K562 (cell line): ENCODE results near the gene TBL2. TPM values are rescaled to one million over a fixed set of nuclear protein-coding genes. Genes with fewer than 3 reads are reported as not detected.
"Not testable (repeated sequence)": the region's sequence is repeated elsewhere in the genome, so short reads cannot be mapped to it uniquely, and the experiment has no call there.

Experiments
- ATAC-seq: fragments of 200-7000 bp; cut with Tn5 transposase; 3 replicates; pipeline ENCODE4 v1.9.1; 2020; ENCODE audit warnings: moderate library complexity
- BruUV-seq: library from RNA; stranded (reverse); fragments of 400-500 nt; replicated peaks from 2 replicates; lab custom pipeline; 2021; lab: Mats Ljungman, UMichigan
- CTCF ChIA-PET: fragments of 300-600 bp; formaldehyde crosslinking; extraction: SDS; loops from one replicate; lab custom pipeline; 2021; ENCODE audit warnings: low intra/inter-chr PET ratio; lab: Yijun Ruan, JAX
- POLR2A ChIA-PET: fragments of 300-600, 350-650 bp; sonication (Branson Sonifier 250); formaldehyde crosslinking; extraction: SDS; loops from one replicate; lab custom pipeline; 2021; ENCODE audit warnings: antibody characterized with exemption, inconsistent platforms; lab: Yijun Ruan, JAX
- DNase-seq, 4 experiments: peaks; one replicate each; pipeline versions ENCODE4 v3.0.0 to v3.0.0-alpha.2; 2011 to 2018; ENCODE audit warnings: low spot score in 3 of 4, mixed read lengths in 3 of 4; ENCODE audit errors: extremely low read depth in 1 of 4
- FAIRE-seq: peaks from 2 replicates; lab custom pipeline; 2011; peaks lifted over from hg19 to GRCh38; lab: Jason Lieb, UNC
- H2AFZ ChIP-seq: 2 replicates; pipeline ENCODE4 v1.6.0; 2011; ENCODE audit warnings: low read depth, low read length, control low read depth, inconsistent platforms
- H3K27ac ChIP-seq: fragments of 200-600 bp; 3 replicates; pipeline ENCODE4 v1.8.0; 2011; ENCODE audit warnings: low read depth, mild to moderate bottlenecking, control low read depth, inconsistent platforms, low read length, moderate library complexity, mixed read lengths; ENCODE audit errors: extremely low read depth
- H3K27me3 ChIP-seq, 2 experiments: fragments of 300-600 bp in 1 of 2; 2 replicates in 1 of 2; 3 replicates in 1 of 2; pipeline versions ENCODE4 v1.6.0 to v1.8.0; 2011; ENCODE audit warnings: inconsistent platforms in 2 of 2, low read length in 2 of 2, mild to moderate bottlenecking in 1 of 2, mixed read lengths in 1 of 2, moderate library complexity in 1 of 2; ENCODE audit not compliant: control insufficient read depth in 2 of 2, insufficient read depth in 2 of 2
- H3K36me3 ChIP-seq: fragments of 300-600 bp; 3 replicates; pipeline ENCODE4 v1.8.0; 2011; ENCODE audit warnings: mild to moderate bottlenecking, low read length, inconsistent platforms; ENCODE audit not compliant: control insufficient read depth, insufficient read depth
- H3K4me1 ChIP-seq, 2 experiments: fragments of 200-600 bp in 1 of 2; replicated peaks in 1 of 2; 2 replicates in 1 of 2; 3 replicates in 1 of 2; pipeline versions ENCODE4 v1.5.1 to v1.8.0; 2011; ENCODE audit warnings: inconsistent platforms in 2 of 2, low read length in 2 of 2, mild to moderate bottlenecking in 1 of 2, mixed read lengths in 1 of 2, moderate library complexity in 1 of 2; ENCODE audit not compliant: control insufficient read depth in 2 of 2, insufficient read depth in 2 of 2
- H3K4me2 ChIP-seq: 2 replicates; pipeline ENCODE4 v1.6.1; 2011; ENCODE audit warnings: low read length, control low read depth, inconsistent platforms, mixed read lengths; ENCODE audit not compliant: insufficient read depth
- H3K4me3 ChIP-seq: fragments of 200-600 bp; sonication (generic), shearing (Covaris generic); 2 replicates; pipeline ENCODE4 v1.5.1; 2016; ENCODE audit warnings: control low read depth, inconsistent platforms
- H3K79me2 ChIP-seq: fragments of 200-600 bp; 3 replicates; pipeline ENCODE4 v1.8.0; 2011; ENCODE audit warnings: low read length, inconsistent platforms; ENCODE audit not compliant: control insufficient read depth, insufficient read depth
- H3K9ac ChIP-seq, 2 experiments: 2 replicates each; pipeline versions ENCODE4 v1.6.0 to v1.6.1; 2011; ENCODE audit warnings: low read depth in 2 of 2, low read length in 2 of 2, control low read depth in 1 of 2, inconsistent platforms in 1 of 2, mild to moderate bottlenecking in 1 of 2, mixed read lengths in 1 of 2; ENCODE audit not compliant: insufficient read depth in 1 of 2
- H3K9me1 ChIP-seq: one replicate; pipeline ENCODE4 v1.6.0; 2011; ENCODE audit warnings: inconsistent platforms, mild to moderate bottlenecking, low read length, moderate library complexity; ENCODE audit not compliant: control insufficient read depth, insufficient read depth
- H3K9me3 ChIP-seq: replicated peaks from 2 replicates; pipeline ENCODE4 v1.5.1; 2011; ENCODE audit warnings: low read depth, low read length, inconsistent platforms; ENCODE audit not compliant: control insufficient read depth, insufficient read depth
- H4K20me1 ChIP-seq: replicated peaks from 2 replicates; pipeline ENCODE4 v1.6.1; 2011; ENCODE audit warnings: low read length, inconsistent platforms, mixed read lengths; ENCODE audit not compliant: control insufficient read depth, insufficient read depth
- ARNT ChIP-seq, 2 experiments: fragments of 450-650 bp; IDR thresholded peaks; 2 replicates each; pipeline ENCODE4 v1.6.1; 2016; ENCODE audit warnings: mild to moderate bottlenecking in 1 of 2
- DACH1 ChIP-seq: fragments of 450-650 bp; IDR thresholded peaks from 2 replicates; pipeline ENCODE4 v1.6.1; 2018; ENCODE audit not compliant: partially characterized antibody
- ELF2 ChIP-seq: fragments of 250-450 bp; sonication (Bioruptor Pico); IDR thresholded peaks from 2 replicates; pipeline ENCODE4 v1.5.0; 2021; ENCODE audit warnings: mild to moderate bottlenecking
- ESRRA ChIP-seq: fragments of 450-650 bp; IDR thresholded peaks from 2 replicates; pipeline ENCODE4 v1.6.1; 2014; ENCODE audit warnings: low read depth, mild to moderate bottlenecking, moderate library complexity, borderline replicate concordance
- KDM1A ChIP-seq, 2 experiments: fragments of 450-650 bp; IDR thresholded peaks; 2 replicates each; pipeline ENCODE4 v1.6.1; 2016; ENCODE audit warnings: mild to moderate bottlenecking in 2 of 2
- PBX2 ChIP-seq, 2 experiments: IDR thresholded peaks in 1 of 2; conservative IDR thresholded peaks in 1 of 2; 2 replicates each; pipeline ENCODE4 v1.6.1; 2016; ENCODE audit warnings: low read depth in 2 of 2, mild to moderate bottlenecking in 1 of 2, missing compliant biosample characterization in 1 of 2, missing genetic modification characterization in 1 of 2, moderate library complexity in 1 of 2
- POLR2A ChIP-seq: fragments of 450-650 bp; conservative IDR thresholded peaks from 2 replicates; pipeline ENCODE4 v1.6.1; 2016
- POLR2B ChIP-seq: fragments of 450-650 bp; IDR thresholded peaks from 2 replicates; pipeline ENCODE4 v1.6.1; 2018; ENCODE audit warnings: low read depth; ENCODE audit not compliant: partially characterized antibody
- RHOXF2B ChIP-seq: fragments of 250-450 bp; sonication (Bioruptor Pico); conservative IDR thresholded peaks from 2 replicates; pipeline ENCODE4 v1.5.1; 2021
- SMAD4 ChIP-seq: fragments of 250-450 bp; sonication (Bioruptor Pico); conservative IDR thresholded peaks from 2 replicates; pipeline ENCODE4 v1.8.0; 2021; ENCODE audit warnings: inconsistent platforms, mild to moderate bottlenecking, moderate library complexity
- TGIF2 ChIP-seq: sonication (generic); formaldehyde crosslinking; IDR thresholded peaks from 2 replicates; pipeline ENCODE4 v1.8.1; 2022; ENCODE audit warnings: mild to moderate bottlenecking, missing genetic modification reagents, moderate library complexity
- ZNF316 ChIP-seq: fragments of 450-650 bp; IDR thresholded peaks from 2 replicates; pipeline ENCODE4 v1.6.1; 2016
- ZNF511 ChIP-seq: sonication (generic); formaldehyde crosslinking; IDR thresholded peaks from 2 replicates; pipeline ENCODE4 v1.8.0; 2022; ENCODE audit warnings: mild to moderate bottlenecking, missing genetic modification reagents
- WGBS: fragments of 100-300 bp; shearing (Covaris generic); methylation state at CpG from one replicate; pipeline ENCODE4 v1.1.6; 2016; ENCODE audit warnings: low coverage, mixed read lengths; ENCODE audit not compliant: insufficient coverage; ENCODE audit errors: missing lambda C conversion rate; 5-methylcytosine and 5-hydroxymethylcytosine counted together
- in situ Hi-C: fragments of 300-500 bp; cut with MboI; formaldehyde crosslinking; loops from 4 replicates; pipeline ENCODE4 v1.15.0; 2018; ENCODE audit warnings: inconsistent platforms, mixed read lengths
- intact Hi-C: fragments of 100-400 bp; cut with micrococcal nuclease; formaldehyde crosslinking; loops from 2 replicates; pipeline ENCODE4 v1.14.2; 2022
- polyA plus RNA-seq, 8 experiments: library from polyadenylated mRNA; depleted of rRNA in 4 of 8; stranded (reverse) in 5 of 8; unstranded in 3 of 8; fragments of >200 nt; fragmentation: Nextera tagmentation in 2 of 8; fragmentation: Illumina TruSeq in 1 of 8; extraction: Ambion mirVana in 2 of 8; extraction: Trizol in 1 of 8; gene quantifications; 2 replicates each; pipeline versions ENCODE4 v1.2.1 to v1.2.3, GENCODE V29; 2011 to 2014; ENCODE audit warnings: inconsistent platforms in 1 of 8, missing spikeins in 1 of 8
- total RNA-seq, 7 experiments: library from RNA; depleted of rRNA in 6 of 7; stranded (reverse); fragments of >200 nt in 6 of 7; fragmentation: Illumina TruSeq in 2 of 7; extraction: Trizol in 2 of 7; gene quantifications; 2 replicates each; pipeline versions ENCODE4 v1.2.1 to v1.2.3, GENCODE V29; 2011 to 2021; ENCODE audit warnings: low replicate concordance in 1 of 7

TBL2 gene
- total and polyA plus RNA-seq, 9 of the 15 experiments (the other 6 are each of a cell fraction or from before 2014, with no cell fraction given): 2.5 to 123 (median 49.2) TPM

- intact Hi-C loops, in situ Hi-C loops, FAIRE-seq, ATAC-seq, BruUV-seq, H3K27ac ChIP-seq, H2AFZ ChIP-seq, H3K4me2 ChIP-seq, H3K9me1 ChIP-seq, H3K27me3 ChIP-seq, DNase-seq, H3K4me3 ChIP-seq, H3K9ac ChIP-seq, H3K9me3 ChIP-seq, CTCF ChIA-PET, H3K79me2 ChIP-seq: not testable (repeated sequence)
- Histone ChIP-seq H4K20me1 (peaks cover 21% of the 10 kb centered on the region), H3K36me3 (peaks cover 27% of the 10 kb centered on the region), H3K4me1 (peaks cover 22 to 28% of the 10 kb centered on the region in 2 experiments)
- POLR2A ChIA-PET: interaction anchor here (0.6 to 5.3 kb wide), 6 partner anchors 10 to 112 kb away, joined by 3 to 72 read pairs (median 4); partner anchors contain the start of genes BAZ1B and TBL2
- TF ChIP-seq POLR2A: 0 out of 2 replicates have a peak, but pooled peaks have one; percentile 32
- TF ChIP-seq ARNT (IDR thresholded peaks at IDR 0.05): 0 out of 4 replicates have a peak, but pooled peaks of 1 of the 2 experiments have one; percentile 23
- TF ChIP-seq KDM1A (IDR thresholded peaks at IDR 0.05): 0 out of 4 replicates have a peak, but pooled peaks of 1 of the 2 experiments have one; percentile 20
- 0 out of 2 replicates have a peak, but pooled peaks have one; percentile 40 for TF ChIP-seq ELF2 (CRISPR knock-in tag)
These were observed 11.9 kb downstream of the TBL2 start for GRCh38 chr7:73566431-73566830.

- Histone ChIP-seq H3K9ac (no peak overlapping the region), H3K4me3 (no peak overlapping the region), H3K9me1 (no peaks in the 10 kb centered on the region), H3K79me2 (peaks cover under 1% of the 10 kb centered on the region; the same call in 1 of the 3 replicates), H3K27me3 (no peaks in the 10 kb centered on the region), H3K9me3 (no peaks in the 10 kb centered on the region), H3K27ac (no peak overlapping the region), H3K4me2 (no peak overlapping the region; the same call in 1 of the 2 replicates), H4K20me1 (peaks cover 21% of the 10 kb centered on the region), H2AFZ (no peak overlapping the region), H3K4me1 (peaks cover 20 to 28% of the 10 kb centered on the region in 2 experiments), H3K36me3 (peaks cover 21% of the 10 kb centered on the region)
- intact Hi-C loops: no loop called here
- DNase-seq: no peak
- WGBS: 19% methylated on average over 7 of the region's 7 CpGs
- no peak for FAIRE-seq
- CTCF ChIA-PET: no interaction called here
- POLR2A ChIA-PET: interaction anchor here (0.6 to 5.3 kb wide), 8 partner anchors 9 to 111 kb away, joined by 3 to 72 read pairs (median 4); partner anchors contain the start of genes BAZ1B and TBL2
- no TSS peak for BruUV-seq
- in situ Hi-C loops: no loop called here
- no peak for ATAC-seq
- TF ChIP-seq PBX2 (CRISPR knock-in tag; IDR thresholded peaks at IDR 0.05; ENCODE audit: low read depth) (no peak), PBX2 (tag; conservative IDR thresholded peaks at IDR 0.05; ENCODE audit: low read depth) (peak; percentile 40; the same call in 1 of the 2 replicates), ZNF316 (peak; percentile 46; the same call in 1 of the 2 replicates), ESRRA (no peak), DACH1 (no peak), ZNF511 (no peak), SMAD4 (CRISPR knock-in tag) (no peak), RHOXF2B (CRISPR knock-in tag) (0 out of 2 replicates have a peak, but pooled peaks have one; percentile 48), POLR2B (no peak), TGIF2 (no peak)
These were observed 12.6 kb downstream of the TBL2 start for GRCh38 chr7:73565675-73566340.
